Measurements from ENCODE around the gene BEAN1.

DNA sequence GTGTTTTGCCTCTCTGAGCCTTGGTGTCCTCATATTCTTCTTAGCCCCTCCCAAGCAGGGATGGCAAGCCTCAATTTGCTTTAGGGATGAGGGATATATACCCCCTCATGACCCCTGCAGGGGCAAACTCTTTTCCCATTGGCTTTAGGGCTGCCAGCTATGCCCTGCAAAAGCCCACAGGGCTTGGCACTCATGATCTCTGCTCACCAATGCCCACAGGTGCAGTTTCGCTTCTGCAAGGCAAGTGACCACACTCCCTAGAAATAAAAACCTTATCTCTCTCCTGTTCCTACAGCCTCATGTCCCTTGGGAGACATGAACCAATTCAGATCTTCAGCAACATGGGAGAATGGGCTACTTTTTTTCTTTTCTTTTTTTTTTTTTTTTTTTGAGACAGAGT lies 8.8 kb downstream of the BEAN1 start:
- TF ChIP-seq, protein P1, sequence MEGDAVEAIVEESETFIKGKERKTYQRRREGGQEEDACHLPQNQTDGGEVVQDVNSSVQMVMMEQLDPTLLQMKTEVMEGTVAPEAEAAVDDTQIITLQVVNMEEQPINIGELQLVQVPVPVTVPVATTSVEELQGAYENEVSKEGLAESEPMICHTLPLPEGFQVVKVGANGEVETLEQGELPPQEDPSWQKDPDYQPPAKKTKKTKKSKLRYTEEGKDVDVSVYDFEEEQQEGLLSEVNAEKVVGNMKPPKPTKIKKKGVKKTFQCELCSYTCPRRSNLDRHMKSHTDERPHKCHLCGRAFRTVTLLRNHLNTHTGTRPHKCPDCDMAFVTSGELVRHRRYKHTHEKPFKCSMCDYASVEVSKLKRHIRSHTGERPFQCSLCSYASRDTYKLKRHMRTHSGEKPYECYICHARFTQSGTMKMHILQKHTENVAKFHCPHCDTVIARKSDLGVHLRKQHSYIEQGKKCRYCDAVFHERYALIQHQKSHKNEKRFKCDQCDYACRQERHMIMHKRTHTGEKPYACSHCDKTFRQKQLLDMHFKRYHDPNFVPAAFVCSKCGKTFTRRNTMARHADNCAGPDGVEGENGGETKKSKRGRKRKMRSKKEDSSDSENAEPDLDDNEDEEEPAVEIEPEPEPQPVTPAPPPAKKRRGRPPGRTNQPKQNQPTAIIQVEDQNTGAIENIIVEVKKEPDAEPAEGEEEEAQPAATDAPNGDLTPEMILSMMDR (conservative IDR thresholded peaks at IDR 0.05 in 1 of 2, IDR thresholded peaks at IDR 0.05 in 1 of 2; ENCODE audit: low read depth in 1 of 2, low read length in 2 of 2), result no peak
- TF ChIP-seq EZH2 (IDR thresholded peaks at IDR 0.05; ENCODE audit: low read length, missing control alignments), result no peak

All from fibroblast of lung (primary cell).